RCC 7860 (cell line): Measurements from ENCODE around the gene C1orf185.
"Not testable (repeated sequence)": the region's sequence is repeated elsewhere in the genome, so short reads cannot be mapped to it uniquely, and the experiment has no call there.

Experiments used
- DNase-seq: peaks from one replicate; pipeline ENCODE4 v3.0.0-alpha.2; 2015; ENCODE audit warnings: low spot score
- FAIRE-seq: peaks from 2 replicates; lab custom pipeline; 2012; peaks lifted over from hg19 to GRCh38; lab: Jason Lieb, UNC

C1orf185 gene

DNA sequence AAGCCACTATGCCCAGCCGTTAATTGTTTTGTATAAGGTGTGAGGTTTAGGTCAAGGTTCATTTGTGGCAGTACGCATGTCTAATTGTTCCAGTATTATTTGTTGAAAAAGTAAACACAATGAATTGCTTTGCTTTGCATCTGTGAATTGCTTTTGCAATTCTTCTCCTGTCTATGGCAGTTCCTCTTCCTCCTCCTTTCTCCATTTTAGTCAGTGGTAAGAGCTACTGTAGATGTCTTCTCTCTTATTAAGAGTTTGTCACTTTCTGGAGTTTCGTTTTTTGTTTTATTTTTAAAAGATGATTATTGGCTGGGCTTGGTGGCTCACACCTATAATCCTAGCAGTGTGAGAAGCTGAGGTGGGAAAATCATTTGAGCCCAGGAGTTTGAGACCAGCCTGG, 29.2 kb downstream of the C1orf185 start:
- DNase-seq (no peak), FAIRE-seq (no peak)

DNA sequence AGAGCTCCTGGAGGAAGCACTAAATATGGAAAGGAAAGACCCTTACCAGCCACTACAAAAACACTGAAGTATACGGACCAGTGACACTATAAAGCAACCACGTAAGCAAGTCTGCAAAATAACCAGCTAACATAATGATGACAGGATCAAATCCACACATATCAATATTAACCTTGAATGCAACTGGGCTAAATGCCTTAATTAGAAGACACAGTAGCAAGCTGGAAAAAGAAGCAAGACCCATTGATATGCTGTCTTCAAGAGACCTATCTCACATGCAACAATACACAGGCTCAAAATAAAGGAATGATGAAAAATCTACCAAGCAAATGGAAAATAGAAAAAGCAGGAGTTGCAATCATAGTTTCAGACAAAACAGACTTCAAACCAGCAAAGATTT, 31.0 kb downstream of the C1orf185 start:
- no peak for FAIRE-seq
- no peak for DNase-seq

DNA sequence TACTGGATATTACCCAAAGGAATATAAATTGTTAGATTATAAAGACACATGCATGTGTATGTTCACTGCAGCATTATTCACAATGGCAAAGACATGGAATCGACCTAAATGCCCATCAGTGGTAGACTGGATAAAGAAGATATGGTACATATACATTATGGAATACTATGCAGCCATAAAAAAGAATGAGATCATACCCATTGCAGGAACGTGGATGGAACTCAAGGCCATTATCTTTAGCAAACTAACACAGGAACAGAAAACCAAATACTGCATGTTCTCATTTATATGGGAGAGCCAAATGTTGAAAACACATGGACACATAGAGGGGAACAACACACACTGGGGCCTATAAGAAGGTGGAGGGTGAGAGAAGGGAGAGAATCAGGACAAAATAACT, 35.7 kb downstream of the C1orf185 start:
- FAIRE-seq, DNase-seq: not testable (repeated sequence)

DNA sequence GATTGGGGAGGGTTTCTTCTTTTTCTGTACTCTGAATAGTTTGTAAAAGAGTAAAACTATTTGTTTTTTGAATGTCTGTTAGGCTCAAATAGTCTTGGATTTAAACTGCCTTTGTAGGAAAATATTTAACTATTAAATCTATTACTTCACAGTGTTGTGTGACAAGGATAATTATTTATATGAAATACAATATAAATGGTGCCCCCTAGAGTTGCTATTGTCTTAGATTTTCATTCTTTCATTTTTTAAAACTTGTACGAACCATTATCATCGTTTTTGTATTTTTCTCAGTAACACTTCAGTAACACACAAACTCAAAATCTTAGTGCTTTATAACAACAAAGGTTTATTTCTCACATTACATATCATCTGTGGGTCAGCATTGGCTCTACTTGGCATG, 37.4 kb downstream of the C1orf185 start:
- peak; percentile 72 for FAIRE-seq

DNA sequence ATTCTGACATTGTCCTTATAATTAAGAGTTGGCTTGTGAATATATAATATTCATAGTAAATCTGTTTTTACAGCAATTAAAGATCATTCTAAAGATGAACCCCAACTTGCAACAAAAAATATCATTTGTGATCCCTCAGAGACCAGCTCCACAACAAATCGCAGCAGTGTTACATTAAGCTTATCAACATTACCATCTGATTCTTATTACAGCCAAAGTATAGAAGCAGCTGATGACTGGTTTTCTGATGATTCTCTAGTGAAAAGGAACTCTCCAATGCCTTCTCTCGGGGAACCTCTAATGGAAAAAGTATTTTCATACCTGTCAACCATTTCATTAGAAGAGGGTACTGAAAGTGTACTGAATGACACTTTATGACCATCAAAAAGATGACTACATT, 45.4 kb downstream of the C1orf185 start:
- DNase-seq (no peak), FAIRE-seq (no peak)

More for the DNA sequence above, 37.4 kb downstream of the C1orf185 start:
- DNase-seq = no peak

DNA sequence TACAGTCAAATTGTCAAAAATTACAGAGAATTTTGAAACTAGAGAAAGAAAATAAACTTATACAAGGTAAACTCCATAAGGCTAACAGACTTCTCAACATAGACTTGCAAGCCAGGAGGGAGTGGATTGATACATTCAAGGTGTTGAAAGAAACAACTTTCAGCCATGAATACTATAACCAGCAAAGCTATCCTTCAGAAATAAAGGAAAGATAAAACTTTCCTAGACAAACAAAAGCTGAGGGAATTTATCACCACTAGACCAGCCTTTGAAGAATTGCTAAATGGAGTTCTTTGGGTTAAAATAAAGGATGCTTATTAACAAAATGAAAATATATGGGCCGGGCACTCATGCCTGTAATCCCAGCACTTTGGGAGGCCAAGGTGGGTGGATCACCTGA, 52.7 kb downstream of the C1orf185 start:
- DNase-seq (no peak), FAIRE-seq (no peak)

DNA sequence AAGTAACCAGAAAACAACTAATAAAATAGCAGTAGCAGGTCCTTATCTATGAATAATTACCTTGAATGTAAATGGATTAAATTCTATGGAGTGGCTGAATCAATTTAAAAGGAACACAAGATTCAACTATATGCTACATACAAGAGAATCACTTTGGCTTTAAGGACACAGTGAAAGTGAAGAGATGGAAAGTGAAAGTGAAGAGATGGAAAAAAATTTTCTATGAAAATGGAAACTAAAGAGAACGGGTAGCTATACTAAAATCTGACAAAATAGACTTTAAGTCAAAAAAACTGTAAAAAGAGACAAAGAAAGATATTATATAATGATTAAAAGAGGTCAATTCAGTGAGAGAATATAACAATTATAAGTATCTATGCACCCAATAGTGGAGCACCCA, 54.7 kb downstream of the C1orf185 start:
- no peak for DNase-seq
- FAIRE-seq = no peak

DNA sequence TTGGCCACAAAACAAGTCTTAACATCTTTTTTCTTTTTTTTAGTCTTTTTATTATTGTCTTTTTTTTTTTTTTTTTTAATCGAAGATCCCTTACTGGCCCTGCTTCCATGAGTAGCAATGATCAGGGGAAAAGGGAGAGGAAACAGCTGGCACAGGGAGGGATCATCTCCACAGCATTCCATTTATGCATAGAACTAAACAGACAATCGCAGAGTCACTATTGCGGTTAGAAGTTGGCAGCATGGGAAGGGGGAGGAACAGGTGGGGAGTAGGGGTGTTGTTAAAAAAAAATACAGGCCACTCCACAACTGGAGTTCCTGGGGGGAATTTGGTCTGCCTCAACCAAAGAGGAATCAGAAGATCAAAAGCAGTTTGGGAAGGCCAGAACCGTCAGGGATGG, 55.4 kb downstream of the C1orf185 start:
- FAIRE-seq (no peak), DNase-seq (no peak)

DNA sequence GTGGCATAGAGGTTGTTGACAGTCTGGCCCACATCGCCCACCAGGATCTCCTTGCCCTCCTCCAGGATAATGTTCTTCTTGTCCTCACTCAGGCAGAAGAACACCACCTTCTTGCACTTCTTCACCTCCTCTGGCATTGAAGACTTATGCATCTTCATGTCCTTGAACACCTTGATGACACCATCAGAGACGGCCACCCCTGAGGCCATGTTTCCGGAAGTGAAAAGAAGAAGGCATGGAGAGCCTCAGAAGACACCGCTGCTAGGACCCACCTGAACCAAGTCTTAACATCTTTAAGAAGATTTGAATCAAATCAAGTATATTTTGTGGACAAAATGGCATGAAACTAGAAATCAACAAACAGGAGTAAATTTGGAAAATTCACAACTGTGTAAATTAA, 56.2 kb downstream of the C1orf185 start:
- no peak for DNase-seq
- FAIRE-seq = no peak

DNA sequence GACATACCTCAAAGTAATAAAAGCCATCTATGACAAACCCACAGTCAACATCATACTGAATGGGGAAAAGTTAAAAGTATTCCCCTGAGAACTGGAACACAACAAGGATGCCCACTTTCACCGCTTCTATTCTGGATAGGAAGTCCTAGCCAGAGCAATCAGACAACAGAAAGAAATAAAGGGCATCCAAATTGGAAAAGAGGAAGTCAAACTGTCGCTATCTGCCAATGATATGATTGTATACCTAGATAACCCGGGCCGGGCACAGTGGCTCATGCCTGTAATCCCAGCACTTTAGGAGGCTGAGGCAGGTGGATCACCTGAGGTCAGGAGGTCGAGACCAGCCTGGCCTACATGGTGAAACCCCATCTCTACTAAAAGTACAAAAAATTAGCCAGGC, 60.5 kb downstream of the C1orf185 start:
- FAIRE-seq, DNase-seq: not testable (repeated sequence)

DNA sequence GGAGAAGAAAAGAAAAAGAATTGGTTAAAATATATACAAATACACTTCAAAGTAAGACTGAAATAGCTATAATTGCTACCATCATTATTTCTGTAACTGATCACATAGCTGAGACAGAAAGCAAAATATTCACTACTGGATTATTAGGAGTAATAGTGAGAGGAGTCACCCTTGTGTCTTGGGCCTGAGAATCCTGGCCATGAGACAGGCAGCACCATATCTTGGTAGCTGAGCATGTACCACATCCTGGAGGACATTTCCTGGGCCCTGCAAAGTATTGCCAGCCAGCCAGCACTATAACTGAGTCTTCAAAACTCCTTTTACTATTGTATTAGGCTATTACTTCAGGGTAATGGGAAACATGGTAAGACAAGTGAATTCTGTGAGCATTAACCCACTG, 63.5 kb downstream of the C1orf185 start:
- no peak for DNase-seq
- no peak for FAIRE-seq

DNA sequence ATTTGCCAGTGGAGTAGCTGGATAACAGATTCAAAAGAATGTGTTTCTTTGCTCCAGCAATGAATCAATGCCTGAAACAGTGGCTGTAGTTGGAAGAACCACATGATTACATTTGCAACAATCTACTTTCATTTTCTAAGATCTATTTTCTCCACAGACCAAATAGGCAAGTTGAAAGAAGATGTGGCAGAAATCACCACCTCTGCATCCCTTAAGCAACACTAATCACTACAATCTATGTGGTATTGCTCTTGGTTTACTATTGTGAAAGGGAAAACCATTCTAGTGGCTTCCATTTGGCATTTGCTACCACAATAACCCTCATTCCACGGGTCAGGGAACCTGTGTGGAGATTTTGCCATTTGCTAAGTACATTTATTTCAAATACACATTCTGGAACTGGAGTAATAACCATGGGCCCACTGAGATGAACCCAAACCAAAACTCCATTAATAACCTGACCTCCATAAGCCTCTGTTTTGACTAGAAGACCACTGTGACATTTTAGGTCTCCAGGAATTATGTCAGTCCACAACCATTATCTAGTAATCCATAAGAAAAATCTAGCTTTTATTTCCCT, 66.3 kb downstream of the C1orf185 start:
- DNase-seq (no peak), FAIRE-seq (no peak)

DNA sequence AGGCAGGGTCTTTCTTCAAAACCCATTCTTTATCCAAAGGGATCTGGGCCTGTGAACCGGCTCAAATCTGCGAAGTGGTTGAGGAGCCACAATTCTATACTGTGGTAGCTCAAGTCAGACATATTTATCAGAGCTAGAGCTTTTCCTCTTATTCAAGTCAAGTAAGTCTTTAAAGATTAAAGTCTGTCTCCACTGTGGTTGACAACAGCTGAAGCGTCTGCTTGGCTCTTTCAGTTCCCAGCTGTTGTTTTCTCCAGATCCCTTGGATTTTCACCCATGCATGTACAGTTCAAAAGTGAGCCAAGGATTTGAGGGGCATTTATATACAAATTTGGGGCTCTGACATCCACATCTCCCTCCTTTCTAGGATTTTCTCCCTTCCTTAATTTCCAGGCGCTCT, 66.9 kb downstream of the C1orf185 start:
- no peak for DNase-seq
- no peak for FAIRE-seq

DNA sequence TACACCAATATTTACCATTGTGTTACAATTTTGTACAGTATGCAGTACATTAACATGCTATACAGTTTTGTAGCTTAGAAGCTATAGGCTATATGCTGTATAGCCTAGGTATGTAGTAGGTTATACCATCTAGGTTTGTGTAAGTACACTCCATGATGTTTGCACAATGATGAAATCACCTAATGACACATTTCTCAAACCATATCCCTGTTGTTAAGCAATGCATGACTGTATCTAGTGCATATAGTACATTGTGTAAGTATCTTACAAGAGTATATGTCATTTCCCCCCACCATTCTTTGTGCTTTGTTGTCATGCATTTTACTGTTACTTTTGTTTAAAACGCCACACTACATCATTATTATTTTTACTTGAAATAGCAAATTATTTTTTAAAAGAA, 68.3 kb downstream of the C1orf185 start:
- no peak for FAIRE-seq
- peak; percentile 39 for DNase-seq

DNA sequence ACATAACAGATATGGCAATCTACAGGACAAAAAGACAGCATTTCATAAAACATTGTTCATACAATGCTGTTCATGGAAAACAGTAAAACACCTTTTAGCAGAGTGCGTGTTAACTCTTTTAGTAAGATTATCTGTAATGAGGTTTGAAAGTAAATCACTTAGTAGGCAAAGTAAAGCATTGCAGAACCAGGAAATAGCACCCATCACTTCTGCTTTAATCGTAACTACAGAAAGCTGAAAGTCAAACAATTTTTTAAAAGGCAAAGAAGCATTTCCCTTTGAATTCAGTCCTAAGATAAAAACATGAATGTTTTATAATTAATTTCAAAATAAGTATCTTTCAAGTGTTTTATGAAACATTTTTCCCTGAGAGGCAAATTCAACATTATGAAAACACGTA, 70.8 kb downstream of the C1orf185 start:
- FAIRE-seq (no peak), DNase-seq (no peak)

DNA sequence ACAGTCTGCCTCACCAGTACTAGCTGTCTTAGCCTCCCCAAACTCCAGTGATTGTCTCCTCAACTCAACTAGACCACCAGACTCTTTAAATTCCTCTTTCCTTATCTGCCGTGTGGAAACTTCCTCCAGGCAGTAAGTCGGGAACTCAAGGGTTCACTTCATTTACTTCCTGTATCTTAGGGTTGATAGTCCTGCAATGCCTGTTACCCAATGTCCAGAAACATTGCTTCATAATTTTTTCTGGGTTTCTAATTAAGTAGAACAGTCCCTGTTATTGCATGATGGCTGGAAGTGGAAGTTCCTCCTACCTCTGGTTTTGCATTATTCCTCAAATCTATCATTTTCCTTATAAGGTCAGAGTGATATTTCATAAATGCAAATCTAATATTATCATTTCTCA, 73.2 kb downstream of the C1orf185 start:
- DNase-seq (no peak), FAIRE-seq (no peak)

DNA sequence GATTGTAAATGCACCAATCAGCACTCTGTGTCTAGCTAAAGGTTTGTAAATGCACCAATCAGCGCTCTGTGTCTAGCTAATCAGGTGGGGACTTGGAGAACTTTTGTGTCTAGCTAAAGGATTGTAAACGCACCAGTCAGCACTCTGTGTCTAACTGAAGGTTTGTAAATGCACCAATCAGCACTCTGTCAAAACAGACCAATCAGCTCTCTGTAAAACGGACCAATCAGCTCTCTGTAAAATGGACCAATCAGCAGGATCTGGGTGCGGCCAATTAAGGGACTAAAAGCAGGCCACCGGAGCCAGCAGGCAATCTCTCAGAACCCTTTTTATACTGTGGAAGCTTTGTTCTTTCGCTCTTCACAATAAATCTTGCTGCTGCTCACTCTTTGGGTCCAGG, 76.0 kb downstream of the C1orf185 start:
- not testable (repeated sequence) for DNase-seq, FAIRE-seq

DNA sequence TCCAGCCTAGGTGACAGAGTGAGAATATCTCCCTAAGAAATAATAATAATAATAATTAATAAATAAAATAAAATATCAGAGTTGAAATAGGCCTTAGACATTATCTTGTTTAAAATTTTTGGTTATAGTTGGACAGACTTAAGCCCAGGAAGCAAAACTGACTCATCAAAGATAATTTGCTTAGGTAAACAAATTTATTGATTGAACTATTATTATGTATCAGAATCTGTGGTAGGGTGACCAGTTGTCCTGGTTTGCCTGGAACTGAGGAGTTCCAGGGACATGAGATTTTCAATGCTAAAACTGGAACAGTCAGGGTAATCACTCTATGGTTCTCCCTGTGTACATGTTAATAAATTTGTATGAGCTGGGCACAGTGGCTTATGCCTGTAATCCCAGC, 86.2 kb downstream of the C1orf185 start:
- FAIRE-seq (no peak), DNase-seq (no peak)

DNA sequence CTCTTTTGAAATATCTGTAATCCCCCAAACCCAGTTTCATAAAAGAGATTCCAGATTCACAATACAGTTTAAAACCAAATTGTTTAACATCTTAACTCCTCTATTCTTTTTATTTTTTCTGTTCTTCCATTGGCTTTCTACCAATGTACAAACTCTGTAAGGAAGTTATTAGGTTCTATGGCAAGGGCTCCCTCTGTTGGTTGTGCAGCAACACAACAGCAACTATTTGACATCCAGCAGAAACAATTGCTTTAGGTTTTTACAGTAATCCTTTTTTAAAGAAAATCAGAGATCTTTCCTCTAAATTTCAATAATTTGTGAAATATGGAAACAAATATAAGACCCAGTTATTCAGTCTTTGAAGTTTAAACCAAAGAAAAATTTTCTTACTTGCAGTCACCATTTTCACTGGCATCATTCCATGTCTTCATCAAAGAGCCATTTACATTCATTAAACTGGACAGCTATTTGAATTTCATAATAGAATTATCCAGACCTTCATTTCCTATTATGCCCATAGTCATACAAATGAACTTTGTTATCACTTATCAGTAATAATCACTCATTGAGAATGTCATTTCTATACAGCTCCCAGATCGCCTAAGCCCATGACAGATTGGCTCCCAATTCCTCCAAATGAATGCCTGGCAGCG, 87.5 kb downstream of the C1orf185 start:
- peak; percentile 87 for FAIRE-seq
- peak; percentile 64 for DNase-seq

DNA sequence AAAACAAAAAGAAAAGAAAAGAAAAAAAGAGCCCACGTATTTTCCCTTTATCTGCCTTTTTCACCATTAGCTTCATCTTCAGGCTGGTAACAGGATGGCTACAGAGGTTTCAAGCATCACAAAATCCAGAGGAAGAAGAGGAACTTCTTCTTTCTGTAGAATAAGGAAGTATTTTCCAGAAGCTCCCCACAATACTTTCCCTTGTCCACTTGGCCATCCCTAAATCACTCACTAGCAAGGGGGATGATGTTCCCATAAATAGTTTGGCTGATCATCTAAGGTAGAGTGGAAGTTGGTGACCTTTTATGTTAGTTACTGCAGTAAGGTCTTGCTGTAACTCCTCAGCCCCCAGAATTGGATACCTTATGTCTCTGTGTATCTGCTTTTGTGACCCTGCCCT, 88.9 kb downstream of the C1orf185 start:
- DNase-seq = no peak
- FAIRE-seq = no peak

DNA sequence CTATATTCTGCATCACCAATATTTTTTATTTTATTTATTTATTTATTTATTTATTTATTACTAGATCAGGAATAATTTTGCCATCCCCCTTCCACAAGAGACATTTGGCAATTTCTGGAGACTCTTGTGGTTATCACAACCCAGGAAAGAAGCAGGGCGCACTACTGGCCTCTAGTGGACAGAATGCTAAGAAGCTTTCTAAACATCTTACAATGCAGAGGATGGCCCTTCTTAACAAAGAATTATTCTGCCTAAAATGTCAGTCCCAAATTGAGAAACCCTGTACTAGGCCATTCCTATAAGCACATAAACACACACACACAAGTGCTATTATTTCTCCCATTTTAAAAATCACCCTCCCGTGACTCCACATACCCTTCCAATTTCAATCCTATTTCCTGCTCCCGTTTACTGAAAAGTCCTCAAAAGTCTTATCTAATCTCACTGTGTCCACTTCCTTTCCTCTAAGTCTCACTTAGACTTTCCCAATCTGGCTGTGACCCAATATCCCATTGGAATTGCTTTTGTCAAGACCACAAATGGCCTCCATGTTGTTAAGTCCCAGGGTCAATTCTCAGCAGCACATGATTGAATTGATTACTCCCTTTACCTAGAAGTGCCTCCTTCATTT, 90.3 kb downstream of the C1orf185 start:
- DNase-seq = peak; percentile 15
- peak; percentile 51 for FAIRE-seq

DNA sequence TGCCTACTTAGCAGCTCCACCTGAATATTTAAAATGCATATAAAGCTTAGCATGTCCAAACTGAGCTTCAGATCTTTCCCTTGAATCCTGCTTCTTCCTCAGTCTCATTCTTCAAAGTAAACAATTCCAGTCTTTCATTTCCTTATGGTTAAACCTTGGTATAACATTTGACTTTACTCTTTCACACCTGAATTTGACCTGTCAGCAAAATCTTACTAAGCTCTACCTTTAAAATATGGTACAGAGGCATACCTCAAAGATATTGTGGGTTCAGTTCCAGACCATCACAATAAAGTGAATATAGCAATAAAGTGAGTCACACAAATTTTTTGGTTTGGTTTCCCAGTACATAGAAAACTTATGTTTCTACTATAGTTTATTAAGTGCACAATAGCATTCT, 91.5 kb downstream of the C1orf185 start:
- no peak for DNase-seq
- FAIRE-seq = no peak
